ENCODE results near the gene AFAP1.

Gene AFAP1

DNA sequence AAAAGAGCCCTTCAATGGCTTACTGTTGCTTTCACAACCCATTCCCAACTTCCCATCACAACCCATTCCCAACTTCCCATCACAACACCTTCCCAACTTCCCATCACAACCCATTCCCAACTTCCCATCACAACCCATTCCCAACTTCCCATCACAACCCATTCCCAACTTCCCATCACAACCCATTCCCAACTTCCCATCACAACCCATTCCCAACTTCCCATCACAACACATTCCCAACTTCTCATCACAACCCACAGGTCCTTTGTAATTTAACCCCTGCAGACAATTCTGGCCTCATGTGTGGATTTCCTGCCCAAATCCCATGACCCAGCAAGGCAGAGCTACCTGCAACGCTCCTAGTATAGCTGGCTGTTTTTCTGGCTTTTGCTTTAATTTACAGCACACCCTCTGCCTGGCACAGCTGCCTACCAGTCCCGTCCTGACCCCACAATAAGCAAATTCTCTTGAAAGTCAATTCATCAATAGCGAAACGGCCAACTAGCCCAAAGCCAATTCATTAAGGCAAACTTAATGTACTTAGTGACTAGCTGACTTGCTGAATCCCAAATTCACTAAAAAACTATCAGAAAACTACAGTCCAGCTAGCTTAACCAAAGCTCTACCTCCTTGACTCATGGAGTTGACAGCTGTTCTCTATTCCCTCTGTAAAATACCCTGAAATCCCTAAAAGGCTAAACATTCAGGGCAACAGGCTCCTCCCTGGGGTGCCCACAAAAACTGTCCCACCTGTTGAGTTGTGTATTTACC lies 75.6 kb downstream of the AFAP1 start:
- peak; percentile 3 for DNase-seq (ENCODE audit: low spot score)

GRCh38 chr4:7862561-7863192 lies 77.0 kb downstream of the AFAP1 start:
- DNase-seq (ENCODE audit: low spot score) = no peak

DNA sequence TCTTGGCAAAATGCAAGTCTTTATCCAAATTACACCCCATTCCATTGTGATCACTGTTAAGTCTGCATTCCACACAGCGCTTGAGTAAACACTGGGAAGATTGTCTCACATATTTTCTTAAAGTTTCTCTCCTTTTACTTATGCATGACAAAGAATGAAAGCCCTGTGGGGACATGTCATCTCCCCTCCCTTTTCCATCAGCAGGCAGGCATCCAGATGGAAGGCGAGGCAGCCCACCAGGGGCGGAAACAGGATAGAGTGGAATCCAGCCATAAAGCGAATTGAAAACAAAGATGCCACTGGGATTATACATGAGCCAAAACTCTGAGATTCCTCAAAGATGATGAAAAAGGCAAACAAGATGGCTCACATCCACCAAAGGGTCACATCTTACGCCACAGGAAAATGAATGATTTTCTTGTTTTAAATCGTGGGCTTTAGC lies 78.2 kb downstream of the AFAP1 start:
- no peak for DNase-seq (ENCODE audit: low spot score)

- no peak for DNase-seq (ENCODE audit: low spot score)
Measured at GRCh38 chr4:7860600-7861163, 79.0 kb downstream of the AFAP1 start.

- DNase-seq (ENCODE audit: low spot score) = no peak
Measured at GRCh38 chr4:7859326-7859725, 80.3 kb downstream of the AFAP1 start.

GRCh38 chr4:7858498-7858897 lies 81.2 kb downstream of the AFAP1 start:
- no peak for DNase-seq (ENCODE audit: low spot score)

- DNase-seq (ENCODE audit: low spot score) = no peak
Measured at GRCh38 chr4:7857993-7858392, 81.7 kb downstream of the AFAP1 start.

- no peak for DNase-seq (ENCODE audit: low spot score)
Measured at GRCh38 chr4:7857238-7857701, 82.4 kb downstream of the AFAP1 start.

DNA sequence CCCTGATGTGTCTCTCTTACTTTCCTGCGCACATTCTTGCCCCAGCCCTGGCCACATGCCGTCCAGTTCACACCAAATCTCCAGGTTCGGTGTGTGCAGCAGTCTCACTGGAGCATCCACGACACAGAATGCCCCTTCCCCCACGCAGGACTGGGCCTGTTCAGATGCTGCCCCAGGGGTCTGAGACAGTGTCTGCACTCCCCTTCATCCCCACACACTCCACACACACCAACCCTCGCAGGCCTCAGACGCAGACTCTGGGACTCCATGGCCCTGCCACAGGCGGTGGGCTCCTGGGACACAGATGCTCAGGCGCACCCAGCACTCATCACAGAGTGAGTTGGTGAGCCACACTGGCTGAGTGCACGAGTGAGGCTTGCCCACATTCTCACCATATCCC lies 83.9 kb downstream of the AFAP1 start:
- no peak for DNase-seq (ENCODE audit: low spot score)

DNA sequence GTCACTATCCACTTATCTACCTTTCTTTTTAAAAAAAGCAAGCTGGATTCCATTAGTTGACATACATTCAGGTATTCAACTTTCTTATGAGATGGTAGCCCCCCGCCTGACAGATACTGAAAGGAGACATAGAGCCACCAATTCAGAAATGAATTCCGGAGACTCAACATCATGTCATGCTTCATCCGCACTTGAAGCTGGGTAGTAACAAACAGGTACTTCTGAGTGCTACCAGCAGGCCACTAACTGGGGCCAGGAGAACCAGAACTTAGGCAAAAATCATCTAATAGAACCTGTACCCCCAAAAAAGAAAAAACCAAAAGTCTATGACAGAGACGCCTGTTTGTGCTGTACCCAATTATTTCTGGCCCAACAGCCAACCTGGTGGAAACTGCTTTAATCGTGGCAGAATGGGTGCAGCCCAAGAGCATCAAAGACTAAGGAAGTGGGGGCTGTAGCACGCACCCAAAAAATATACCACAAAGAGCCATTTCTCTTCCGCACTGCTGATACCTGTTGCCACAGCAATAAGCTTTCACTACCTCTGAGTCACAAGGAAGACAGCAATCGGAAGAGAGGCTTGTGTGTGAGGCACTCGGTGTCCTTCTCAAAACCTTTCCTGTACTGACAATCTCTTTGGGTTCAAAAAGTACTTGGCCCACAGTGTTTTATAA lies 84.8 kb downstream of the AFAP1 start:
- DNase-seq (ENCODE audit: low spot score) = no peak

GRCh38 chr4:7854216-7854615 lies 85.4 kb downstream of the AFAP1 start:
- DNase-seq (ENCODE audit: low spot score) = no peak

- DNase-seq (ENCODE audit: low spot score) = no peak
Measured at GRCh38 chr4:7853271-7853670, 86.4 kb downstream of the AFAP1 start.

DNA sequence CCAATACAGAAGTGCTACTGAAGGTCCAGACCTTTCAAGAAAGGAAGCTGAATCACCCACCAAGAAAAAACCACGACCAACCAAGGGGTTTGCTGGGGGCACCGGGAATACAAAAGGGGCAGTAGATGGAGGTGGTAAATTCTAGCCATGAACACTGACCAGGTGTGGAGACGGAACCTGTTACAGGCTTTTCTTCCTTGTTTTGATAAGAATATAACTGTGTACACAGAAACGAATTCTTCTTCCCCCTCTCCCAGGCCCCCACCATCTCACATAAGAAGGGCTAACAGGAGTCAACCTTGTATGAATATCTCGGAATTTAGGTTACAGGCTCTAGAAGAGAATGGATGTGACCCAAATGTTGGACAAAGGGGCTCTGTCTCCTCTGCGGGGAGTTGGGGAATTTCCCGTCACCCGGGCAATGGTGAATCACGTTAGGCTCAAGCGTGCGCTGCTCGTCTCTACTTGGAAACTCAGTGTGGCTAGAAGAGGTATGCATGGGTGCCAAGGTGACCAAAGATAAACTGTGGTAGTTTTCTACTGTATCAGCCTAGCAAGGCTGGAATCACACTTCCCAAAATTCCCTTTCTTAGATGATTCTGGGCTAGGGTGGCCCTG lies 87.0 kb downstream of the AFAP1 start:
- DNase-seq (ENCODE audit: low spot score) = no peak

DNA sequence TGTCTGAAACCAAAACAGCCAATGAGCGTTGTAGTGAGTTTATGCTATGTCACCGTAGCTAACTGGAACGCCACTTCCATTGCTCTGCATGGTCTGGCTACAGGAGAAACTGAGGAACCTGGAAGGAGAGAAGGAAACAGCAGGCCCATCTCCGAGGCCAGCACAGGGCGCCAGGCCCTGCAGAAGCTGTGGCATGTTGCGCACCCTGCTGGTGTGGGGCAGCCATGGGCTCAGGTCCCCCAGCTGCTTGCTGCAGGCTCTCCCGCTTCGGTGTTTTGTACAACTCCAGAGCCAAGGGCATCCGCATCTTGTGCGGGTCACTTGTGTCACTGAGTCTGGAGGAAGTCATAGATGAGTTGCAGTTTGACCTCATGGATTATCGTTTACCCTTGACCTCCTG lies 89.2 kb downstream of the AFAP1 start:
- no peak for DNase-seq (ENCODE audit: low spot score)

DNA sequence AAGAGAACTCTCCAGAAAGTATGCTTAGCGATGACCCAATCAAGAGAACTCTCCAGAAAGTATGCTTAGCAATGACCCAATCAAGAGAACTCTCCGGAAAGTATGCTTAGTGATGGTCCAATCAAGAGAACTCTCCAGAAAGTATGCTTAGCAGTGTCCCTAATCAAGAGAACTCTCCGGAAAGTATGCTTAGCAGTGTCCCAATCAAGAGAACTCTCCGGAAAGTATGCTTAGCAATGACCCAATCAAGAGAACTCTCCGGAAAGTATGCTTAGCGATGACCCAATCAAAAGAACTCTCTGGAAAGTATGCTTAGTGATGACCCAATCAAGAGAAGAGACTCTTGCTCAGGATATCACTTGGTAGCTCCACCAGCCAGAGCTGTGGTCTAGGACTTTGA lies 92.5 kb downstream of the AFAP1 start:
- DNase-seq (ENCODE audit: low spot score) = no peak

DNA sequence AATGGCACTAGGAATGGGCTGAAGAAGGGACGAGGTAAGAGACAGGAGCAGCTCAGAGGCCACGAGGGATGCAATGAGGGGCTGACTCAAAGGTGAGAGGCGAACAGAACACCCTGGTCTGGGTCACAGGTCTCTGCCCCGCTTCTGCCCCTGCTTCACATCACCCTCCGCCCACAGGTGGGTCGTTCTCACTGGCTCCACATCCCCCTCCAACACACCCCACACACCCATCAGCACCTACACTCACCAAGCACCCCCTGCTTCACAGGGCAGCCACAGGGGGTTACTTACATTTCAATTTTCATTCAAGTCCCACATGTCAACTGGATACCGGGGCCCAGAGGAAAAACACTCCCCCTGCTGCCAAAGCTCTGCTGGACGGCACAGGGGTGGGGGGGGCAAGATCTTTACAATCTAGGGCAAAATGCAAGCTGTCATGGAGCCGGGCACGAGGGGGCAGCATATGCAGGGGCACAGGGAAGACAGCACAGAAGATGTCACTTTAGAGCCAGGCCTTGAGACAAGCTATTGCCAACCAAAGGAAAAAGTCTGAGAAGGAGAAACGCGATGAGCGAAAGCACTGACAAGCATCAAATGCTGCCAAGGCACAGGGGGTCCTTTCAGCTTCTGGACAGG lies 94.0 kb downstream of the AFAP1 start:
- DNase-seq (ENCODE audit: low spot score) = no peak

- DNase-seq (ENCODE audit: low spot score) = peak; percentile 22
Measured at GRCh38 chr4:7844594-7844991, 95.1 kb downstream of the AFAP1 start.

DNA sequence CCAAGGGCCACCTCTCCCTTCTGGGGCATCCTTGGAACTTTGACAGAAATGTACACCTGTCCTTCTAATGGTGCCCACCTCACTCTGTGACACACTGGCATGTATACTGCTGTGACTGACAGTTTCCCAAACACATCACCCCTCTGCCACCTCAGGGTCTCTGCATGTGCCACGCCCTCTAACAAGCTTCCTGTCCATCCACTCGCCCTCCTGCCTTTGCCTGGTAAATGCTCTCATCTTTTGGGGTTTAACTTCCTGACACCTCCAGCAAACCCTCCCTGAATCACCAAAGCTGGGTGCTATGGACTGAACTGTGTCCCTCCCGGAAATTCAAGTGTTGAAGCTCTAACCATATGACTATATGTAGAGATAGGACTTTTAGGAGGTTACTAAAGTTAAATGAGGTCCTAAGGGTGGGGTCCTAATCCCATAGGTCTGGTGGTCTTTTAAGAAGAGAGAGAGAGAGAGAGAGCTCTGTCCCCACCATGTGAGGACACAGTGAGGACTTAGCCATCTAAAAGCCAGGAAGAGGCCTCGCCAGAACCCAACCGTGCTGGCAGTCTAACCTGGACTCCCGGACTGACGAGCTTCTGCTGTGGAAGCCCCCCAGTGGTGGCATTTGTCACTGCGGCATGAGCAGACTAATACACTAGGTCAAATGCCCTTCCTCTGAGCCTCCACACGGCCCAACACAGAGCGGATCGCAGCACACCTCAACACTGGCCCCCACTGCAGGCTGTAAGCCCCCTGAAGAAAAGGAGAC lies 95.6 kb downstream of the AFAP1 start:
- peak; percentile 66 for DNase-seq (ENCODE audit: low spot score)

DNA sequence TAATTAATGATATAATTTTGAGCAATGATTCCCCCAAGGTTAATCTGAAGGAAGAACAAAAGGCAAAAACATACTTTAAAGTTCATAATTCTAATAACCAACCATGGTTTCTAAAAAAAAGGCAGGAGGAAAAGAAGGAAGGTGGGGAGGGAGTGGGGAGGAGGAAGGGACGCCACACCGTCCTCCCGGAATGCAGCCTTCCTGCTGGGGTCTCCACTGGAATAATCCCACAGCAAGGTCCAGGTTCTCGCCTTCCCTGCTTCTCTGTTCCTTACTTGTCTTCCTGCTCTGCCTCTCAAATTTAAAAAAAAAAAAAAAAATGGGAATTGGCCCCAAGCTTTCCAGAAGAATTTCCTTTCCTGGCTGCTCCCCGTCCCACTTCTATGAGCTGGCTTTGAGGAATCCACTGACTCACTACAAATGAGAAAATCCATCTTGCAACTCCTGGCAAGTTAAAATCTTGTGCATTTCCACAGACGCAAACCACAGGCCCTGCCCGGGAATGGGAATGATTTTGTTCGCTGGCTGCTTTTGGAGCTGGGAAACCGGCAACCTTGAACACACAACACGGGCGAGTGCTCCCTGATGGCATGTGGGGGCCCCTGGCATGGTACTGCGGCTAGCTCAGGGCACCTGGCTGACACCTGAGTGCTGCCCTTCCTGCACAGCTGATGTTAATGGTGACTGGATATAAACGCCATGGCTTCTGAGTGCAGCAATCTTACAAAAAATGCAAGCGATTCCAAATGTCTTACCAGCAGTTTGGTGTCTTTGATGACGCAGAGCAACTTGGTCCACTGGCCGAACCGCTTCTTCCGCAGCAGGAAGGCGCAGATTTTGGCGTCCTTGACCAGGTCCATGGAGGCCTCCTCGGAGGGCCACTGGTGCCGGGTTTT lies 97.0 kb downstream of the AFAP1 start:
- peak; percentile 91 for DNase-seq (ENCODE audit: low spot score)

DNA sequence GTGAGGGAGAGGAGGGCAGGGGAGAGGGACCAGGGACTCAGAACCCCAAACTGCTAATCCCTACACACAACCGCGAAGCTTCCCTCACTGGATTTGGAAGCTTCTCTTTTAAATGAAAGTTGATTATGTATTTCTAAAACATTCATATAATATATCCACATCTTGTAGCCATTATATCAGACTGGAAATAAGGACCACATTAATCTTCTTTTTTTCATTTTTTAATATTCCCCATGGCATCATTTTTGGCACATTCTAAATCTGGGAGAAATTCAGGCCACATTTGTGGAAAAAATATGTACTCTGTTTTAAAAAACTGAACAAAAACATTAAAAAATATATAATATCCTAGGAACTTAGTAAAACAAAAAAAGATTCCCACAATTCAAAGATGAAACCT lies 97.8 kb downstream of the AFAP1 start:
- no peak for DNase-seq (ENCODE audit: low spot score)

Measured in RKO (cell line).